Effector memory CD4-positive, alpha-beta T cell (primary cell): ENCODE data around the gene FAM177B.

ENCODE experiments used
- DNase-seq, 3 donors: peaks; one replicate each; pipeline ENCODE4 v3.0.0-alpha.2; 2020
- H3K27ac ChIP-seq: 2 replicates; pipeline ENCODE4 v1.7.0; 2013; ENCODE audit warnings: mild to moderate bottlenecking, low read length, moderate library complexity; ENCODE audit not compliant: insufficient read depth, poor library complexity, severe bottlenecking
- H3K27me3 ChIP-seq: replicated peaks from 2 replicates; pipeline ENCODE4 v1.7.0; 2013; ENCODE audit warnings: mild to moderate bottlenecking, low read length; ENCODE audit not compliant: insufficient read depth, control insufficient read depth, poor library complexity, severe bottlenecking
- H3K36me3 ChIP-seq: 2 replicates; pipeline ENCODE4 v1.7.0; 2013; ENCODE audit warnings: mild to moderate bottlenecking, low read length, moderate library complexity; ENCODE audit not compliant: control insufficient read depth, insufficient read depth
- H3K4me1 ChIP-seq: 2 replicates; pipeline ENCODE4 v1.7.0; 2013; ENCODE audit warnings: low read length, mild to moderate bottlenecking; ENCODE audit not compliant: control insufficient read depth, insufficient read depth, poor library complexity, severe bottlenecking
- H3K4me3 ChIP-seq: 2 replicates; pipeline ENCODE4 v1.7.0; 2013; ENCODE audit warnings: low read length, low read depth, mild to moderate bottlenecking; ENCODE audit not compliant: insufficient read depth, poor library complexity, severe bottlenecking
- H3K9me3 ChIP-seq: 2 replicates; pipeline ENCODE4 v1.7.0; 2013; ENCODE audit warnings: mild to moderate bottlenecking, low read length, moderate library complexity; ENCODE audit not compliant: control insufficient read depth
- total RNA-seq, 3 donors: gene quantifications; one replicate each; lab custom pipeline; 2026; lab: John Stamatoyannopoulos, UW

Gene FAM177B
- total RNA-seq, result 0 to 0.77 (median 0.17) reads per million in 3 donors

DNA sequence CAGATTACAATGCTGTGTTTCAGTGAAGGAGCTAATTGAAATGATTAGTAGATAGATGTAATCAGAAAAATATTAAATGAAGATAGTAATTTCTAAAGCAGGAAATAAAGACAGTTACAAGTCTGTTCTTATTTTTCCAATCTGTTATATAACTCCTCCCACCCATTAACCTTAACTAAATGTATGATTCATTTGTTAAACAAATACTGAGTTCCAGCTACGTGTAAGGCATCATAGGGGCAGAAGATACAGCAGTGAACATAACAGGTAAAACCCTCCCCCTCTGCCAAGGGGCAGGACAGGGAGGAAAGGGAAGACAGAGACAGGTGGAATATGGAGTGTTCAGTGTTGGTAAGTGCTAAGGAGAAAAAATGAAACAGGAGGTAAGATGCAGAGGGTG is at the start of gene FAM177B:
Gene FAM177B, plus strand, starts transcription at position 231 of the 400 bp plus-strand sequence. CDS start 9,344 bp downstream, outside the sequence.
- no peak within 1 kb of the TSS for H3K27ac ChIP-seq
- no peaks in the 10 kb centered on the region for H3K27me3 ChIP-seq

DNA sequence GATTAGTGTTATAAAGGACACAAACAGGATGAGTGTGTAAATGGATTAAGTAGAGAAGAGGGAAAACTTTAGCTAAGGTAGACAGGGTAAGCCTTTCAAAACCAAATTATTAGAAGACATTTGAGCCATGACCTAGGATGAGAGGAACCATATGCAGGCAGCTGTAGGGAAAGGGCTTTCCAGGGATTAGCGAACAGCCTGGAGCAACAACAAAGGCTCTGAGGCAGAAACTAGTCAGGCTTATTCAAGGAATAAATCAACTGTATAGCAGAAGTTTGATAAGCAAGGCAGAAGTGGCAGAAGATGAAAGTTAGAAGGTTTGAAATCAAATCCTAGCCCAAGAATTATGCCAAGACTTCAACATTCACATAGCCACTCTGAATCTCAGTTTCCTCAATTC is 46.0 kb upstream of the FAM177B start:
- Histone ChIP-seq H3K36me3 (peaks cover 32% of the 10 kb centered on the region), H3K4me1 (no peaks in the 10 kb centered on the region), H3K27me3 (no peaks in the 10 kb centered on the region), H3K27ac (no peak overlapping the region), H3K4me3 (no peak overlapping the region), H3K9me3 (no peaks in the 10 kb centered on the region)
- DNase-seq, result no peak

More for the DNA sequence above, at the start of gene FAM177B:
- no peak within 1 kb of the TSS for H3K4me3 ChIP-seq
- no peaks in the 10 kb centered on the region for H3K4me1 ChIP-seq
- no peak for DNase-seq
- H3K9me3 ChIP-seq, result no peaks in the 10 kb centered on the region
- H3K36me3 ChIP-seq, result peaks cover 28% of the 10 kb centered on the region

DNA sequence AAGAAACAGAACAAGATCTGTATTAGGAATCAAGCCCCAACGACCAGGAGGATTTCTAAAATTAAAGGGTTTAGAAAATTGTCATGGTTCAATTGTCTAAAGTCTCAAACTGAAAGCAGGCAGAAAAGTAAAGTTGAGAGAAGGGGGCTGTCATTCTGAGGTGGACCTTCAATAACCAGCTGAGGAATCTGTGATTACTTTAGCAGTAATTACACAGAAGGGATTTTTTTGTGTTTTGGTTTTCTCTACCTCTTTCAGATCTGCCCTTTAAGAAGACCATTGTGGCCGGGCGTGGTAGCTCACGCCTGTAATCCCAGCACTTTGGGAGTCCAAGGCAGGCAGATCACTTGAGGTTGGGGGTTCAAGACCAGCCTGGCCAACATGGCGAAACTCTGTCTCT is 42.1 kb upstream of the FAM177B start:
- Histone ChIP-seq H3K27me3 (no peaks in the 10 kb centered on the region), H3K4me3 (no peak overlapping the region), H3K27ac (no peak overlapping the region), H3K9me3 (no peaks in the 10 kb centered on the region), H3K4me1 (no peaks in the 10 kb centered on the region), H3K36me3 (peaks cover 25% of the 10 kb centered on the region)
- no peak for DNase-seq

DNA sequence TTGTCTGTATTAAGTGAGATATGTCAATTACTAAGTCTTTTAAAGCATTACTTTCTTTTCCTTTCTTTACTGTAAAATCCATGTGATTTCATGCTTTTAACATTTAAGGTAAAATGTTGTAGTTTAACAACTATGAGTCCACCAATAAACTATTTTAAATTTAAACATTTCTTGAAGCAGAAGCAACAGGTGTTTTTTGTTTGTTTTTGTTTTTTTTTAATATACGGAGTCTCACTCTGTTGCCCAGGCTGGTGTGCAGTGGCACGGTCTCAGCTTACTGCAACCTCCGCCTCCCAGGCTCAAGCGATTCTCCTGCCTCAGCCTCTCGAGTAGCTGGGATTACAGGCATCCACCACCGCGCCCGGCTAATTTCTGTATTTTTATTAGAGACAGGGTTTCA is 40.3 kb upstream of the FAM177B start:
- H3K4me3 ChIP-seq, result no peak overlapping the region
- no peaks in the 10 kb centered on the region for H3K27me3 ChIP-seq
- no peak overlapping the region for H3K27ac ChIP-seq
- H3K36me3 ChIP-seq, result peaks cover 26% of the 10 kb centered on the region
- no peaks in the 10 kb centered on the region for H3K9me3 ChIP-seq
- no peaks in the 10 kb centered on the region for H3K4me1 ChIP-seq
- no peak for DNase-seq

DNA sequence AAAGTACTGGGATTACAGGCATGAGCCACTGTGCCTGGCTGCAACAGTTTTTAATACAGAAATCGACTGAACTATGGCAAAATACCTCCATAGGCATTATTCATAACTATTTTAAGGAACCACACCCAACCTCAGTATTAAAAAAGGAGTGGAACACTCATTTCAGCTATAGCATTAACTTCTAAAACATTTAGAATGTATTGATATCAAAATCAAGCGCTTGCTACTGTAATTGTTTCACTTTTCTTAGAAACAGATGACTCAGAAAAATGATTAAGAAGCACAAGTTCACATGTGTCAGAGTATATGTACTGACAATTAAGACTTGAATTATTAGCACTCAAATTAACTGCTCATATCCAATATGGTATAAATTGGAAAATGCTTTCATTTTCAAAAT is 39.8 kb upstream of the FAM177B start:
- Histone ChIP-seq H3K4me1 (no peaks in the 10 kb centered on the region), H3K27ac (no peak overlapping the region), H3K36me3 (peaks cover 30% of the 10 kb centered on the region), H3K9me3 (no peaks in the 10 kb centered on the region), H3K27me3 (no peaks in the 10 kb centered on the region), H3K4me3 (no peak overlapping the region)
- no peak for DNase-seq

DNA sequence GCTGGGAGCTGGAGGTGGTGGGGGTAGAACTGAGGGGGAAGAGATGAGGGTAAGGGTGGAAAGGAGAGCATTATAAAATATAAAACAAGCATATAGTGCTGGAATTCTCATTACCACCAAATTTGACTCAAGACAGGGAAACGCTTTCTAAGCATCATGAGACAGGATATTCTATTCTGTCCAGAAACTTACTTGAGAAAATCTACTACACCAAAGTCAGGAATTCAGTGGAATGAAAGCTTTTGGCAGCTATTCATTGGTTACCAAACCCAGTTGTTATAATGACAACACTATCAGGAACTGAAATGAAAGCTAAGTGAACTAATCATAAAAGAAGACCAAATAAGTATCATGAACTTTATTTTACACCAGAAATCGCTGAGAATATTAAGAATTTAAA is 39.2 kb upstream of the FAM177B start:
- Histone ChIP-seq H3K27me3 (no peaks in the 10 kb centered on the region), H3K27ac (no peak overlapping the region), H3K36me3 (peaks cover 34% of the 10 kb centered on the region), H3K4me3 (no peak overlapping the region), H3K4me1 (no peaks in the 10 kb centered on the region), H3K9me3 (no peaks in the 10 kb centered on the region)
- DNase-seq, result no peak

DNA sequence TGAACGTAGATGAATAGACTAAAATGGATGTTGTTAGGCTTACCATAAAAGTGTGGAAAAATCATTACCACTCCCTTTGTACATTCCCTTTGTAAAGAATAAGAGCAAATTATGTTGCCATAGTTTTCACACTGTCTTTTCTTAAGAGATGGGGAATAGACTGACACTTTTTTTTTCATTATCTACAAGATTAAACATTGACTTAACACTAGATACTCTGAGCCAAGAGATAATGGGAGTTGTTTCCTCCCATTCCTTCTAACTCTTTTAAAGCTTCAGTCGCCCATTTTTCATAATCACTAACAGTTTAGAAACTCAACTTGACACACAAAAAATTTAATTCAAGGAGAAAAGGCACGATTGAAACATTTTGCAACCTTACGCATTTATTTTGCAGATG is 34.8 kb upstream of the FAM177B start:
- H3K4me1 ChIP-seq, result no peaks in the 10 kb centered on the region
- H3K9me3 ChIP-seq, result no peaks in the 10 kb centered on the region
- peaks cover 29% of the 10 kb centered on the region for H3K36me3 ChIP-seq
- no peak overlapping the region for H3K27ac ChIP-seq
- no peaks in the 10 kb centered on the region for H3K27me3 ChIP-seq
- no peak overlapping the region for H3K4me3 ChIP-seq
- no peak for DNase-seq

DNA sequence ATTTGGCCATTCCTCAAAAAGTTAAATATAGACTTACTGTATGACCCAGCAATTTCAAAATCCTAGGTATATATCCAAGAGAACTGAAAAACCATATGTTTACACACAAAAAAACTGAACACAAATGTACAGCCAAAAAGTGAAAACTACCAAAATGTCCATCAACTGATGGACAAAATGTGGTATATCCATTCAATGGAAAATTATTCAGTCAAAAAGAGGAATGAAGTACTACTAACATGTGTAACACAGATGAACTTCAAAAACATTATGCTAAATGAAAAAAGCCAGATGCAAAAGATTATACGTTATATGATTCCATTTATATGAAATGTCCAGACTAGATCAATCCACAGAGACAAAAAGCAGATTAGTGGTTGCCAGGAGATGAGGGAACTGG is 32.7 kb upstream of the FAM177B start:
- Histone ChIP-seq H3K27me3 (no peaks in the 10 kb centered on the region), H3K9me3 (no peaks in the 10 kb centered on the region), H3K4me1 (no peaks in the 10 kb centered on the region), H3K27ac (no peak overlapping the region), H3K4me3 (no peak overlapping the region), H3K36me3 (peaks cover 23% of the 10 kb centered on the region)
- DNase-seq, result no peak

DNA sequence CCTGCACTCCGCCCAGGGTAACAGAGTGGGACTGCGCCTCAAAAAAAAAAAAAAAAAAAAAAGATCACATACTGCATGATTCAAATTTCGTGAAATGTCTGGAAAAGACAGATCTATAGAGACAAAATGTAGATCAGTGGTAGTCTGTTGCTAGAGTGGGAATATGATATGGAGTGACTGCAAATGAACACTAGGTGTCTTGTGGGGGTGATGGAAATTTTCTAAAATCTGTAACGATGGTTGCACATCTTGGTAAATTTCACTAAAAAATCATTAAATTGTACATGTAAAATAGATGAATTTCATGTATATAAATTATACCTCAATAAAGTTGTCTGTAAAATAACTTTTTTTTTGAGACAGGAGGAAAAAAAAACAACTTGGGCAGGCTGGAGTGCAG is 30.2 kb upstream of the FAM177B start:
- peaks cover 6% of the 10 kb centered on the region for H3K4me1 ChIP-seq
- H3K27ac ChIP-seq, result no peak overlapping the region
- H3K9me3 ChIP-seq, result no peaks in the 10 kb centered on the region
- peaks cover 12% of the 10 kb centered on the region for H3K36me3 ChIP-seq
- no peak for DNase-seq
- H3K27me3 ChIP-seq, result no peaks in the 10 kb centered on the region
- H3K4me3 ChIP-seq, result no peak overlapping the region

DNA sequence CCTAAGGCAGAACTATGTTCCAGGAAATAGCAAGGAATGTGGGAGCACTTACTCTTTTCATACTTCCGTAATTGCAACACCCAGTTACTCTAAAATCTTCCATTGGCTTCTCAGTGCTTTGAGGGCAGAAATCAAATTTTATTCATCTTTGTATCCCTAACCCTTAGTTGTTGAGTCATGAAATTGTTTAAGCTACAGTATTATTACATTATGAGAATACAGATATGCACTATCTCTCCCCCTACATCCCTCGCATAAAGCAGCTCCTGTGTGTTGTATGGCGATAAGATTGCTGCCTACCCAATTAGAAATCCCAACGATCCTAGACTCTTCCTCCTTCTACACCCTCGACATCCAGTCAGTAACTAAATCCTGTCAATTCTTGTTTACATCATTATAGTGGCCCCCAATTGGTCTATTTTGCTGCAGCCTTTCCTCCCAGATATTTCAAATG is 27.3 kb upstream of the FAM177B start:
- no peaks in the 10 kb centered on the region for H3K9me3 ChIP-seq
- H3K27me3 ChIP-seq, result no peaks in the 10 kb centered on the region
- no peaks in the 10 kb centered on the region for H3K36me3 ChIP-seq
- no peak for DNase-seq
- H3K4me1 ChIP-seq, result peaks cover 6% of the 10 kb centered on the region
- H3K27ac ChIP-seq, result no peak overlapping the region
- H3K4me3 ChIP-seq, result no peak overlapping the region
